ENCODE data around the gene ZNF365.

- TF ChIP-seq CTCF (IDR thresholded peaks at IDR 0.05; ENCODE audit: control extremely low read depth in 1 of 3, insufficient read depth in 1 of 3, low read depth in 1 of 3, low read length in 3 of 3): peak in 1 of 3 experiments; percentile 8; a peak in 1 of 4 replicates
- no peak for TF ChIP-seq SP1 (IDR thresholded peaks at IDR 0.05; ENCODE audit: low read depth, low read length)
- no peak for TF ChIP-seq EGR1 (IDR thresholded peaks at IDR 0.05; ENCODE audit: borderline replicate concordance, low read depth, low read length)
- TF ChIP-seq POLR2AphosphoS5 (IDR thresholded peaks at IDR 0.05; ENCODE audit: low read depth, low read length): no peak
- no peak for TF ChIP-seq CREB1 (IDR thresholded peaks at IDR 0.05)
- TF ChIP-seq TAF1 (IDR thresholded peaks at IDR 0.05; ENCODE audit: low read depth, low read length): no peak
- TF ChIP-seq, protein P1, sequence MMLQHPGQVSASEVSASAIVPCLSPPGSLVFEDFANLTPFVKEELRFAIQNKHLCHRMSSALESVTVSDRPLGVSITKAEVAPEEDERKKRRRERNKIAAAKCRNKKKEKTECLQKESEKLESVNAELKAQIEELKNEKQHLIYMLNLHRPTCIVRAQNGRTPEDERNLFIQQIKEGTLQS (IDR thresholded peaks at IDR 0.05; ENCODE audit: insufficient read depth, low read depth, low read length): no peak
- no peak for TF ChIP-seq ATF2 (IDR thresholded peaks at IDR 0.05; ENCODE audit: low read length)
- no peak for TF ChIP-seq EP300 (IDR thresholded peaks at IDR 0.05; ENCODE audit: borderline replicate concordance in 1 of 2, low read depth in 2 of 2, low read length in 2 of 2)
- no peak for TF ChIP-seq RNF2 (IDR thresholded peaks at IDR 0.05; ENCODE audit: borderline replicate concordance, low read depth, low read length, missing control alignments, poor library complexity, severe bottlenecking)
- no peak for TF ChIP-seq EZH2 (IDR thresholded peaks at IDR 0.05; ENCODE audit: low read depth, low read length, severe bottlenecking)
- no peak for TF ChIP-seq RAD21 (IDR thresholded peaks at IDR 0.05 in 1 of 2, conservative IDR thresholded peaks at IDR 0.05 in 1 of 2; ENCODE audit: low read depth in 2 of 2, low read length in 2 of 2)
- TF ChIP-seq CHD1 (IDR thresholded peaks at IDR 0.05; ENCODE audit: low read depth, low read length): no peak
Measured at GRCh38 chr10:62395892-62396291, 21.7 kb downstream of the ZNF365 start.

All from H1 (cell line).